Small intestine (tissue), 7 donors: ENCODE results near the gene BAAT. TPM values are rescaled to one million over a fixed set of nuclear protein-coding genes. Genes with fewer than 3 reads are reported as not detected.

Experiments
- DNase-seq, 2 donors: peaks; one replicate each; pipeline versions ENCODE4 v3.0.0 to v3.0.0-alpha.2; 2013
- FAIRE-seq: peaks from 2 replicates; lab custom pipeline; 2012; peaks lifted over from hg19 to GRCh38; lab: Jason Lieb, UNC
- H3K27ac ChIP-seq, 3 donors: one replicate each; pipeline ENCODE4 v1.5.1; 2013; ENCODE audit warnings: low read length in 2 of 3, mild to moderate bottlenecking in 2 of 3, control low read depth in 1 of 3, inconsistent platforms in 1 of 3, low read depth in 1 of 3, moderate library complexity in 1 of 3
- H3K27me3 ChIP-seq, 3 donors: one replicate each; pipeline ENCODE4 v1.6.1; 2013; ENCODE audit warnings: low read length in 3 of 3, inconsistent platforms in 1 of 3; ENCODE audit not compliant: control insufficient read depth in 3 of 3, insufficient read depth in 3 of 3
- H3K36me3 ChIP-seq, 3 donors: one replicate each; pipeline ENCODE4 v1.6.1; 2013; ENCODE audit warnings: low read length in 3 of 3, inconsistent platforms in 1 of 3, low read depth in 1 of 3, mild to moderate bottlenecking in 1 of 3, moderate library complexity in 1 of 3; ENCODE audit not compliant: control insufficient read depth in 3 of 3, insufficient read depth in 2 of 3
- H3K4me1 ChIP-seq, 3 donors: one replicate each; pipeline ENCODE4 v1.6.1; 2013; ENCODE audit warnings: low read length in 2 of 3, inconsistent platforms in 1 of 3, low read depth in 1 of 3, mild to moderate bottlenecking in 1 of 3, moderate library complexity in 1 of 3; ENCODE audit not compliant: control insufficient read depth in 3 of 3, insufficient read depth in 2 of 3
- H3K4me3 ChIP-seq, 3 donors: one replicate each; pipeline ENCODE4 v1.5.1; 2013; ENCODE audit warnings: low read length in 3 of 3, control low read depth in 1 of 3, inconsistent platforms in 1 of 3, low read depth in 1 of 3, mild to moderate bottlenecking in 1 of 3, moderate library complexity in 1 of 3
- H3K9me3 ChIP-seq, 2 donors: one replicate each; pipeline ENCODE4 v1.6.1; 2013; ENCODE audit warnings: low read depth in 1 of 2, low read length in 1 of 2; ENCODE audit not compliant: control insufficient read depth in 2 of 2, insufficient read depth in 1 of 2
- WGBS, 3 donors: extraction: QIAGEN DNeasy Blood & Tissue Kit; methylation state at CpG; one replicate each; pipeline ENCODE4 v1.1.7; 2013; 5-methylcytosine and 5-hydroxymethylcytosine counted together
- polyA plus RNA-seq, 4 donors: library from polyadenylated mRNA; stranded (reverse) in 3 of 4; unstranded in 1 of 4; fragments of 200-250 nt in 3 of 4; fragments of 120-200 nt in 1 of 4; gene quantifications; one replicate each; pipeline versions ENCODE4 v1.2.1 to v1.2.3, GENCODE V29; 2013
- donor health status: healthy with polysubstance abuse.
- donor health status: control.
- donor health status: control.
- donor health status: Bipolar disorder and iron deficiency.
- donor health status: healthy.

Gene BAAT
- polyA plus RNA-seq, 4 donors, result 0.04 to 2.2 TPM; not detected in 2

- FAIRE-seq, result no peak
These were observed 31.1 kb downstream of the BAAT start for GRCh38 chr9:101353683-101354082.

GRCh38 chr9:101352892-101353463 is 31.8 kb downstream of the BAAT start:
- no peak for FAIRE-seq
- H3K4me3 ChIP-seq, result no peak overlapping the region
- 22 to 64% (median 39%) methylated on average over 6 of the region's 6 CpGs for WGBS, 3 donors
- peak; percentile 32 to 67 for DNase-seq
- H3K27ac ChIP-seq, result peak overlapping the region in 1 of 3 donors; percentile 13
- H3K9me3 ChIP-seq, result peaks cover 0 to 4% of the 10 kb centered on the region in 2 donors
- H3K27me3 ChIP-seq, result peaks cover 0 to 4% (median 0%) of the 10 kb centered on the region in 3 donors
- H3K4me1 ChIP-seq, result peaks cover 7 to 30% (median 8%) of the 10 kb centered on the region in 3 donors
- H3K36me3 ChIP-seq, result no peaks in the 10 kb centered on the region

More at GRCh38 chr9:101353683-101354082, 31.1 kb downstream of the BAAT start:
- peaks cover 0 to 4% of the 10 kb centered on the region in 2 donors for H3K9me3 ChIP-seq
- no peak overlapping the region for H3K4me3 ChIP-seq
- DNase-seq, result peak in 1 of 2 donors; percentile 1
- H3K36me3 ChIP-seq, result no peaks in the 10 kb centered on the region
- no peak overlapping the region for H3K27ac ChIP-seq
- 69 to 76% (median 69%) methylated on average over 2 of the region's 2 CpGs for WGBS, 3 donors
- peaks cover 7 to 30% (median 8%) of the 10 kb centered on the region in 3 donors for H3K4me1 ChIP-seq
- peaks cover 0 to 4% (median 0%) of the 10 kb centered on the region in 3 donors for H3K27me3 ChIP-seq

GRCh38 chr9:101350285-101350684 is 34.5 kb downstream of the BAAT start:
- Histone ChIP-seq H3K27me3 (peaks cover 0 to 4% (median 0%) of the 10 kb centered on the region in 3 donors), H3K4me1 (peaks cover 7 to 23% (median 8%) of the 10 kb centered on the region in 3 donors), H3K27ac (no peak overlapping the region), H3K9me3 (no peaks in the 10 kb centered on the region), H3K4me3 (no peak overlapping the region), H3K36me3 (no peaks in the 10 kb centered on the region)
- WGBS, 3 donors, result 26 to 65% (median 43%) methylated on average over 1 of the region's 1 CpG
- DNase-seq (no peak), FAIRE-seq (no peak)

GRCh38 chr9:101342595-101342994 is 42.2 kb downstream of the BAAT start:
- 9 to 45% (median 23%) methylated on average over 1 of the region's 1 CpG for WGBS, 3 donors
- H3K9me3 ChIP-seq, result no peaks in the 10 kb centered on the region
- H3K36me3 ChIP-seq, result no peaks in the 10 kb centered on the region
- H3K27ac ChIP-seq, result no peak overlapping the region
- no peaks in the 10 kb centered on the region for H3K27me3 ChIP-seq
- H3K4me3 ChIP-seq, result no peak overlapping the region
- no peak for DNase-seq
- no peak for FAIRE-seq
- H3K4me1 ChIP-seq, result no peaks in the 10 kb centered on the region

- no peak for DNase-seq
- Histone ChIP-seq H3K27me3 (no peaks in the 10 kb centered on the region), H3K36me3 (no peaks in the 10 kb centered on the region), H3K4me3 (no peak overlapping the region), H3K4me1 (no peaks in the 10 kb centered on the region), H3K27ac (no peak overlapping the region), H3K9me3 (no peaks in the 10 kb centered on the region)
- no peak for FAIRE-seq
These were observed 42.8 kb downstream of the BAAT start for GRCh38 chr9:101341958-101342357.

GRCh38 chr9:101337237-101337636 is 47.6 kb downstream of the BAAT start:
- Histone ChIP-seq H3K4me3 (no peak overlapping the region), H3K27ac (no peak overlapping the region), H3K9me3 (no peaks in the 10 kb centered on the region), H3K27me3 (no peaks in the 10 kb centered on the region), H3K36me3 (no peaks in the 10 kb centered on the region), H3K4me1 (no peaks in the 10 kb centered on the region)
- 84 to 88% (median 87%) methylated on average over 2 of the region's 2 CpGs for WGBS, 3 donors
- DNase-seq, result no peak
- FAIRE-seq, result no peak

- H3K27ac ChIP-seq, result no peak overlapping the region
- H3K27me3 ChIP-seq, result no peaks in the 10 kb centered on the region
- DNase-seq, result no peak
- H3K36me3 ChIP-seq, result no peaks in the 10 kb centered on the region
- H3K9me3 ChIP-seq, result no peaks in the 10 kb centered on the region
- FAIRE-seq, result no peak
- no peak overlapping the region for H3K4me3 ChIP-seq
- H3K4me1 ChIP-seq, result no peaks in the 10 kb centered on the region
These were observed 48.7 kb downstream of the BAAT start for GRCh38 chr9:101336091-101336490.

GRCh38 chr9:101333926-101334702 is 50.7 kb downstream of the BAAT start:
- Histone ChIP-seq H3K27ac (no peak overlapping the region), H3K9me3 (no peaks in the 10 kb centered on the region), H3K27me3 (no peaks in the 10 kb centered on the region), H3K4me1 (no peaks in the 10 kb centered on the region), H3K36me3 (no peaks in the 10 kb centered on the region), H3K4me3 (no peak overlapping the region)
- DNase-seq (no peak), FAIRE-seq (no peak)
- WGBS, 3 donors, result 86 to 88% (median 88%) methylated on average over 25 of the region's 25 CpGs
